CD4-positive, alpha-beta T cell treated with Interleukin-15 for 1 hour (primary cell): Measurements from ENCODE around the gene SHB.
A peak's percentile ranks its signal among the peaks of the same experiment; 100 is the strongest.

Experiments used
- DNase-seq: peaks from one replicate; pipeline ENCODE4 v3.0.0-alpha.2; 2020

Gene SHB

DNA sequence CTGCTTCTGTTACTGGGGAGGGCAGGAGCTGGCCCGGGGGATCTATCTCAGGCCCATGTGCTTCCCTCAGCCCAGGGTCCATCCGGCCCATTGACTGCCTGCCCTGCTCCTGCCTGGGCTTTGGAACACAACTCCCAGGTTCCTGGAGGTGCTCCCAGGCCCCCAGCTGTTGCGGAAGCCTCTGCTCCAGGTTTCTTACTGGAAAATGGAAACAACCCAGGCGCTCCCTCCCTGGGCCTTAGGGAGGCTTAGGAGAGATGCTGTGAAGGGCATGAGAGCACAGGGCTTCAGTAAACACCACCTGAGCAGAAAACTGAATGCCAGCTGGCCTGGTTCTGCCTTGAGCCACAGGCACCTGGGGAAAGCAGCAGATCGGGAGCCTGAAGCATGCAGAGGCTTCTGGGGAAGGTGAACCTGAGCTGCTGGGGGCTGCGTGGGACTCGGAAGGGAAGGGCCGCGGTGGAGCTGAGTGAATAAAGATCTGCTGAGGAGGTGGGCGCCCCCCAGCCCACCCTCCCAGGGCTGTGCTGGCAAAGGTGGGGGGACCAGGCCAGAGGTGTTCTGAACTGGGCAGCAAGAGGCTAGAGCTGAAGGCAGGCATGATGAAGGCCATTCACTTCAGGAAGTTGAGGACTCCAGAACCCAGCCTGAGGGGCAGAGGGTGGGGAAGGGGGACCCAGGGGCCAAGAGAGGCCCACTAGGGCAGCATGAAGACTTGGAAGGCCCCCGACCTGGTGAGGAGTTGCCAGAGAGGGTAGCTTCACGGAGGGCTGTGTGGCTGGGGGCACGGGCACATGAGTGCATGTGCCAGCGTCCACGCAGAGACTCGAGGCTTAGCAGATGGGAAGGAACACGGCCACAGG is 64.8 kb downstream of the SHB start:
- DNase-seq = no peak

DNA sequence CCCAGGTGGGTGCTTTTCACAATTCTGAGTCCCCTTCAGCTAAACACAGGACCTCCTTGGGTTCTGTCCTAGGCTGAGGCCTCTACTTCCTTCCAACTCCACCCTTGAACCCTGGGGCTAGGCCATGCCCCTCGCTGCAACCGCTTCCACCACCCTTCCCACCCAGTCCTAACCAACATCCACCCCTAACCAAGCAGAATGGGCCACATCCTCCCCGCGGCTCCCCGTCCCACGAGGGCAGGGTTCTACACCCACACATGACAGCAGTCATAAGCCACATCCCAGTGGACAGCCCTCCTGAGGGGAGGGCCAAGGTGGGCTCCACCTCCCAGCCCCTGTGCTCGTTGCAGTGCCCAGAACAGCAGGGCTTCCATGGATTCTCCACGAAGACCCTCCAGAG is 65.8 kb downstream of the SHB start:
- no peak for DNase-seq

DNA sequence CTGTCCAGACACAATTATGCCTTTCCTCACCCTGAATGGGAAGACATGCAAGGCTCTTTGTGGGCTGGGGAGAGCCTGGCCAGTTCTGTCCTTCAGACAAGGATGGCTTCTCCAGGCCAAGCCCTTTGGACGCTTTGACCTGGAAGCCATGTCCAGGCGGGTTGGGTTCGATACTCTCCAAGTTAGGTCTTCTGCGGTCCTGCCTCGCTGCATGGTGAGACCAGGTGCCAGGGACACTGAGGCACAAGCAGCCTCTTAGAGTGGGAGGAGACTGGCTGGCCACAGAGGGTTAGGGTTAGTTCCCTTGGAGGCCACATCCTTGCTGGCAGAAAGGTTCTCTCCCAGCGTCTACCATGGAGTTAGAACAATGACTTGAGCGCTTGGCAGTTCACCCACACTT is 67.6 kb downstream of the SHB start:
- DNase-seq = no peak

DNA sequence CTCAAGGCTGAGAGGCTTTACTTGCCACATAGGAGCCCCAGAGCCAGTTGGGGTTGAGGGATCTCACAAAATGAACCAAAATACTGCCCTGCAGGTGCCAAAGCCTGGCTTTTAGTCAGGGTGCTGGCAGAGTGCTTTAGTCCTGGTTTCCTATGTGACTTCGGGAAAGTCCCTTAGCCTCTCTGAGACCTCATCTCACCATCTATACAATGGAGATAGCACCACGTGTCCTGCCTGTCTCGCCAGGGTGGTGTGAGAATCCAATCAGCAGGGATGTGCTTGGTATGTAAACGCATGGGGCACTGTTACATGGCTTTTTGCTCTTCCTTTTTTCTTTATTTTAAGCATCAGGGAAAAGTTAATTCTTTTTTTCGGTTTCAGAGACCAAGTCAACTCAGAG is 68.3 kb downstream of the SHB start:
- DNase-seq = no peak

DNA sequence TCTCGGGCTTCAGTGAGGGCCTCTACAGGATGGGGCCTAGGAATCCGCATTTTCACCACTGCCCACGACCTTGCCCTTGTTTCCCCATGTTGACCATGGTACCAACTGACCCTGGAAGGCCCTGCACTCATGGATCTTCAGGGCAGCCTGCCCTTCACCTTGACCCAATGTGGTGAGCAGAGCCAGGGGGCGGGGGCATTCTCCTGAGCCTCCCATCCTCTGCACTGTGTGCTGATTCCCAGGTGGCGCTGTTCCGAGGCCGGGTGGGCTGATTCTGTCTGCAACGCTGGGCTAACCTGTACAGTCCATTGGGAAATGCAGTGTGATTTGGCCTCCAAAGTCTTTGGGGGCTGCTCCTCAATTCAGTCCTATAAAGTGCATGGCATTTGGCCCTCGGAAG is 68.7 kb downstream of the SHB start:
- no peak for DNase-seq

DNA sequence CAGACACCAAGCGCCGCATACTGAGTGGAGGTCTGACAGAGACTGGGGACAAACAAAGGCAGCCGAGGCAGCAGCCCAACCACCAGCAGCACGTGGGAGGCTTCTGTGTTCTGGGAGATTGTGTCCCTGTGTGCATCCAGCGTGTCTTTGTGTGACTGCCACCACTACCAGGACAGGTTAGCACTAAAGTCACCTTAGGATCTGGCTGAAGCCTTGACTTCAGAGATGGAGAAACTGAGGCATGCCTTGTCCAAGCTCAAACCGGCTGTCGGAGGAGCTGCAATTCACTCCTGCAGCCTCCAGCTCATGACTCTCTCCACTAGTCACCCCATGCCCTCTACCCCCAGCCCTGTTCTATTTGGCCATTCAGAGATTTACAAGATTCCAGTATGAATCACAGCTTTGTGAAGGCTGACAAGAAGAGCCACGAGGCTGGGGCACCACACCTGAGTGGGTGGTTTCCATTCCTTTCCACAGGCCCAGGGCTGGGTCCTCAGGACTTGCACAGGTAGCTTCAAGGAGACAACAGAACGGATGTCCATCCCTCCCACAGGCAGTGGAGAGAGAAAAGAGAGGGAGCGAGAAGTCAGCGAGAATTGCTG is 69.3 kb downstream of the SHB start:
- no peak for DNase-seq

DNA sequence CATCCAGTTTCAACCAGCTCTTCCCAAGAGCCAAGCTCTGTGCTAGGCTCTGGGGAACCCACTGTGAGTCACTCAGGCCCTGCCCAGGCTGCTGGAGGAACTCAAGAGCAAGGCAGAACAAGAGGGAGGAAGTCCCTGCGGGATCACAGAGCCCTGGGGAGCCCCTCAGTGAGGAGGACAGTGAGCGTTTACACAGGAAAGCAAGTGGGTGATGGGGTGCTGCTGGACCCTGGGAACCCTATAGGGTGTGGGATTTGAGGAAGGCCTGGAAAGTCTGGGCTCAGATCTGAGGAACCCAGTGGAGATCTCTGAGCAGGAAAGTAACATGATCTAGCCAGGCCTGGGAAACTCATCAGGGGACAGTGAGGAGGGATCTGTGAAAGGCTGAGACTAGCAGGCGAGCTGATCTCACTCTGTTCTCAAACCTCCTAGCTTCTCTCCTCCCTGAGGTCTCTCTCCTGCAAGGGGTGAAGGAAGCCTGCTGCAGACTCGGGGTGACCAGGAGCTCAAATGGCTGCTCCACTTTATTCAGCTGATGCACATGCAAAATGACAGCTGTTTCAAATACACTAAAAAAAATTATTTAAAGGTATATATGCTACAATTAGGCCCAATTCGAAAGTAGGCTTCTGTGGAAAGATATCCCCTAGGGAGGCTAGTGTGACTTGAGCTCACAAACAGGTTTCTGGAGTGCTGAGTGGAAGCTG is 70.0 kb downstream of the SHB start:
- DNase-seq = peak; percentile 57

DNA sequence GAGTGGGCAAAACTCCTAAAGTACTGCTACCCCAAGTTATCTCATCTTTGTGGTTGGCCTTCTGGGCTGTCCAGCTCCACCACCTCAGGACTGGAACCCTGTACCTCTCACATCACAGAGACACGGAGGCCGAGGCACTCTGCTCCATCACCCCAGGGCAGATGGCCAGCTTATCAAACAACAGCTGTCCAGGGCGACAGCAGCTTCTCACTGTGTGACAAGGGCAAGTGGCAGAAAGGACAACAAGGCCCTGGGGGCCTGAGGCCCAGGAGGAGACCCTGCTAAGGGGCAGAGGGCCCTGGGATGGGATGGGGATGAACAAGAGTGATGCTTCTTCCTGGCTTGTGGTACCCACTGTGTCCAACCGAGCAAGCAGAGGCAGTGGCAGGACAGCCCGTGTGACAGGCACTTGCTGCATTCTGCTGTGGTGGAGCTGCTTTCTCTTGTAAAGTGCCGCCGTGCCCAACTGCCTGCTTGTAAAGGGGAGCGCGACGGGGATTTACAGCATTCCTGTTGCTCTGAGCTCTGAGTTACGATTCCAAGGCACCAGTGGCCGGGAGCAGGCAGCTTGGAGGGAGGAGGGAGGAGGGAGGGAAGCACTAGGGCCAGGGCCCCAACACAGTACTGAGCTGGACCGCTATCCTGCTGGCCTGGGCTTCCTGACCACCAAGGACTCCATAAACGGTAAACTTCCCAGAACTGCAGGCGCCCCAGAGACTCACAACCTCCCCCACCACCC is 71.2 kb downstream of the SHB start:
- DNase-seq = no peak

DNA sequence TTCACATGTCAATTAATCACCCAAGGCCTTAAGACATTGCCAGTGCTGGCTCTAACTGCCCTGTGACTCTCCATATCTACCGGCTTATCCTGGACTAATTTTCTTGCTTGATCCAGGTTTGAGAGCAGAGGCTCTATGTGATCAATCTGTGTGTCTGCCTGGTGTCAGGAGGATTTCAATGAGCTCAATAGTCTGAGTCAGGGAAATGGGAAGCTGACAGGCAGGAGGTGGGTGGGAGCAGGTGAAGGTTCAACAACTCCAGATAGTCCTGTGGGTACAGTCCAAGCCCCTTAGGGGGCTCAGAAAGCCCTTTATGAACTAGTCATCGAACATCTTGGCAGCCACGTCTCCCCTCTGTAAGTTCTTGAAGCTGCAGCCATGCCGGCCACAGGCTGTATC is 72.2 kb downstream of the SHB start:
- DNase-seq = no peak

DNA sequence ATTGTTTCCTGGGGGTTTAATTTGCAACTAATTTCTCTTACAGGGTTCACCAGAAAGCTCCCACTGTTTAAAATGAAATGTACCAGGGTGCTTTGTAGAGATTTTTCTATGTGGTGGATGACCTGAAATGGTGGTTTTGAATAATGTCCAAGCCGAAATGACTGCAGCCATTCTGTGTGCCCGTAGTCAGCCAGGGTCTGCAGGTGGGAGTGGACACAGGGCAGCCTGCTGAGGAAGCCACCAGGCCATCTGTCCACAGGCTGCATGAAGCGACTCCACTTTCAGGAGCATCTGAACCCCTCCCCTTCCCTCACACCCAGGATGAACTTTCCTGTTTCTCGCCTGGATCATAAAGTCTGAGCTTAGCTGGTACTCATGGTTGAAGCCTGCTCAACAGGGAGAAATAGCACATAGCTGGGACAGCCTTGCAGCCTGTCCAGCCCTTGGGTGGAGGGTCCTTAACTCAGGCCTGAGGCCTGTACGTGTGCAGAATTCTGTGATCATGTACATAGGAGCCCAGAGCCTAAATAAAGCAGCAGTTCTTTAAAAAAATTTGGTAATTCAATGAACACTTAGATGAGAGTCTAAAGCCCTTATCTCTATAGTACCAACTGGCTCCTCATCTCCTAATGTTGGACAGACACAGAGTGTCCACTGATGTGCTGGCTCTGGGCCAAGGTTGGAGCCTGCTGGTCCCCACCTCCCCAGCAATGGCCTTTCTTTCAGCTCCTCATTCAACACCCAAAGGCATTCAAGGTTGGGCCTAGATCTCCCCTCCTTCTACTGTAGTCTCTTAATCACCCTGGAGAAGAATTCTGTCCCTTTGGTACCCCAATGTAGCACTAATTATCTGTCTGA is 72.8 kb downstream of the SHB start:
- DNase-seq = no peak

DNA sequence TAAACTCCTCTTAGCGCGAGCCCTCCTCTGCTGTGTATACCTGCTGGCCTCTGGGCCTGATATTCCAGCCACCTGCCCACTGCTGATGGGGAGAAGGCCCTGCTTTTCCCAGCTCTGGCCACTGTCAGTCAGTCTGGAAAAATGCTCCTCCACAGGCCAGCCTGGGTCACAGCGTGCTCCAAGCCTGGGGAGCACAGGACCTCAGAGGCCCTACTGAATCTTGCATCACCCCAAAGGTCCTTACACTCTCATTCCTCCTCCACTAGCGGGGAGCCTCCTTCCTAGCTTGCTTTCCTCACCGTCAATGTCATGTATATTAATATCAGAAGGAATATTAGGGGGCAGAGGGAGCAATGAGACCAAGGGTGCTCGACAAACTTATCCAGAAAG is 73.7 kb downstream of the SHB start:
- DNase-seq = no peak

DNA sequence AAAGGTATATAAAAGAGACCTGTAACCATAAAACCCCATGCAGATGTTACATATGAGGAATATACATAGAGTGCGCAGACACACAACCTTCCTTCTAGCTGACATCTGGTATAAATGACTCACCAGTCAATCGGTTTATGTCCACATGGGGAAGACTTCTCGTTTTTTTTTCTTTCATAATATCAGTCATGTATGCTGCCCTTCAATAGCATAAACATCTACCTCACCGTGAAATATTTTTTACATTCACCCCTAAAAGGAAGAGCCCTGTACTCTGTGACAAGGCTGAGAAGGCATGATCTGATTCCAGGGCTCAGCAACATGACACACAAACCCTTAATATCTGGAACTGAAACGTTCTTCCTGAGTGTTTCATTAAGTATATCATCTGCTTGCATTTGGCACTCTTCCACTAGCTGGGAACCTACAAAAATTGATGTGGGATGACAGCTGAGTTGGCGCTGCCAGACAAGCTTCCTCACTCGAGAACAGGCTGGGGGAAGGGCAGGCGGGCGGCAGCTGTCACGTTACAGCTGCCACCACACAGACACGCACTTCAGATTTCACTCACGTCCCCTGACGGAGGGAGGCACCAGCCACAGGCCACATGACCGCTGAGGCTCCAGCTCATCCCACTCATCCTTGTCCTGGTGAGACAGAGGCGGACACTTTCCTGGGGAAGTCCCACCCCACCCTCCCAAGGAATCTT is 74.2 kb downstream of the SHB start:
- DNase-seq = peak; percentile 75

DNA sequence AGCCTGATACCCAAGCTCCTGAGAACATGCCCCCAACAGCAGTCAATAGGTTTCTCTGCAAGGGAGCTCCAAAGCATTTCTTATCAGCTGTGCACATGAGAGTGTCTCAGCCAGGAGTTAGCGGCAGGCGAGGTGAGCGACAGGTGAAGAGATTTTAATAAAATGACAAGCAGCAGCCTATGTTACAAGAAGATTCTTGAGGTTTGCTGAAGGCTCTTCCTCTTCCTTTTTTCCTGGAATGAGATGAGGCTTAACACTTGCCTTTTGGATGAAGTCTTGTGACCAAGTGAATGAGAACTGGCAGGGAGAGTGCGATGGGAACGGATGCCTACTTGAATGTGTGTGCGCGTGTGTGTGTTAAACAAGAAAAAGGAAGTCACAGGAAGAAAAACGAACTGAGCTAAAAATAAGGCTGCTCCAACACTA is 76.1 kb downstream of the SHB start:
- DNase-seq = no peak

DNA sequence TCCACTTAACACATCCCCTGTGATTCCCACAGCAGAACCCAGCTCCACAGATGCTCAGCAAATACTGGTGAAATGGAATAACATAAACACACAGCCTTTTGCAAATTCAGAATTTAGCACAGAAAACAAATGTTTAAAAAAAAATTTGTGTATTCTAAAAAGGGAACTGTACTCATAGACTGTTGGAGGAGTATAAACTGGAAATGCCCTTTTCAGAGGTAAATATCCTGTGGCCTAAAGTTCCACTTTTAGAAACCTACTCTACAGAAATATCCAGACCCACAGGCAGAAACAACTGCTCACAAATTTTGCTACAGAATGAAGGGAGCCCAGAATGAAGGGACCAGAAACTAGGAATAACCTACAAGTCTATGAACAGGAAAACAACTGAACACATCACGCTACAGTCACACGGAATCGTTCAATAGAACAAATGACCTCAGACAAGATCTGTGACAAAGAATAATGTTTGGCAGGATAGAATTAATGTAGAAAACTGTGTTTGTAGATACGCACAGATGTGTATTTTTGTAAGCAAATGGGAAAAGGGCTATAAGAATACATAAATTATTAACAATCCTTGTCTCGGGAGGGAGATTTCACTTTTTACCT is 78.5 kb downstream of the SHB start:
- DNase-seq = no peak

DNA sequence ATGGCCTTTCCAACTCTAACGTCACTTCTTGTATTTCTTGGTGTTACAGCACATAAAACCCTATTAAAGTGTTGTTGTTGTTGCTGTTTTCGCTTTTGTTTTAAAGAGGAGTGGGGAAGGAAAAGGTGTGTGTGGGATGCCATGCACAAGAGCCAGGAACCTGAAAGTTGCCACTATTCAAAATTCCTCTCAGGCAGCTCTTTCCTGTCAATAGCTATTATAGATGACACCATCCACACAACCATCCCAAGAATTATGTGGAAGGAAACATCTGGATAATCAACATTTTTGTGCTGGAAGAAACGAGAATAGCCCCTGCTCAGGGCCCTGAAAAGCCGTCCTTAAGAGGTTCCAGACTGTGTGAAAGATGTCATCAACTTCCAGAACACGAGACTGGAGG is 79.3 kb downstream of the SHB start:
- DNase-seq = no peak

DNA sequence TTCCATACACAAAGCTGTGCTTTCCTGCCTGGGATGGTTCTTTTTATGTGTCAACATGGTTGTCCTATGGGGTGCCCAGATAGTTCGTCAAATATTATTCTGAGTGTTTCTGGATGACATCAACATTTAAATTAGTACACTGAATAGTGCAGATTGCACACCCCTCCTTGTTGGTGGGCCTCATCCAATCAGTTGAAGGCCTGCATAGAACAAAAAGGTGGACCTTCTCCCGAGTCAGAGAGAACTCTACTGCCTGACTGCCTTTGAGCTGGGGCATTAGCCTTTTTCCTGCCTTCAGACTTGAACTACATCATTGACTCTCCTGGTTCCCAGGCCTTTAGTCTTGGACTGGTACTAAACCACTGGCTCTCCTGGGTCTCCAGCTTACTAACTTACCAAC is 80.4 kb downstream of the SHB start:
- DNase-seq = no peak

DNA sequence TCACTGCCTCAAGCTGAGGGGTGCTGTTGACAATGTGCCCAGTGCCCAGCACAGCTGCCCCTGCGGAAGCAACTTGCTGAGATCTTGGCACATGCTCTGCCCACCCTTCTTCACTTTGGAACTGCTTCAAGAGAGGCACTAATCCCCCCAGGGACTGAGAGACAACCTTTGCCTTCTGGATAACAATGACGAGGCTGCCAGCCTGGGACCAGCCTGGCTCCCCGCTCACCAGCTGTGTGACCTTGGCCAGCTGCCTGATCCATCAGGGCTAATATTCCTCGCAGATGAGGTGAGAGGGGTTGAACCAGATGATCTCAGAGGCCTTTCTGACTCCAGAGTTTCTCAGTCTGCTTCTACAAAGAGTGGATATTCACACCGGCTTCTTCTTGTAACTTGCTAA is 81.0 kb downstream of the SHB start:
- no peak for DNase-seq

DNA sequence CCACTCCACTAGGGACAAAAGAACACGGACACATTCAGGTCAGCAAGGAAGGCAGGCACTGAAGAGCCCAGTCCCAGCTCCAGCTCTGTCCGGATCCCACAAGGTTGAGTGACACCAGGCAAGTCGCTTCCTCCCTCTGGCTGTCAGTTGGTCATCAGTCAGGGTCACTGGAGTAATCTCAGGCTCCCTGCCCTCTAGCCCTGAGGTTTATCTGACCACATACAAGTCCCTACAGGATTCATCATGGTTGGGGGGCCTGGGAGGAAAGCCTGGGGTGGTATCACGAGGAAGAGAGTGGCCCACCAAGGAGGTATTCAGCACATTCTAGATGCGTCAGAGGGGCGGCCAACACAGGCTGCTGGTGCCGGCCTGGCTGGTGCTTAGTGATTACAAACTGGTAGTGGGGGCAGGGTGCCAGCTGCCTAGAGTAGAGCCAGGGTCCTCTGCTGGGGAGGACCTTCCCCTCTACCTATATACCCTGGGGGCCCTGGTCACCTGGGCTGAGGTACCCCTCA is 81.5 kb downstream of the SHB start:
- DNase-seq = no peak

DNA sequence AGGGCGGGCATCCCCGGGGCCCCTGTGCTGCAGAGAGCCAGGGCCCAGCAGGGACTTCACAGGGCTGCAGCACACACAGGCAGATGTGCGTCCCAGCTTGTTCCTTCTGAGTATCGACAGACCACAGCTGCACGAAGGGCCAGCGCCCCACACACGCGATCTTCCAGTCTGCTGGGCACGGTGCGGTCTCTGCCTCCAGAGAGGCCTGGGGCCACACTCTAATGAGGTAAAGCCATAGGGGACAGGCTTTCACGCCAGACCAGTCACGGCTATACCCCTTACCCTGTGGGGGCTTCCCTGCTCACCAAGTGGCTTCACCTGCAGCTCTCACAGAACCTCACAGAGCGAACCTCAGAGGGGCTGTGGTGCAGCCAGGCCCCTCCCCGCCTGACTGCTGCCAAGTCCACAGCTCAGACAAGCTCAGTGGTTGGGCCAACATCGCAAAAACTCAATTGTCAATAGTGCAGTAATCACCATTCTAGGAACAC is 82.2 kb downstream of the SHB start:
- DNase-seq = no peak

DNA sequence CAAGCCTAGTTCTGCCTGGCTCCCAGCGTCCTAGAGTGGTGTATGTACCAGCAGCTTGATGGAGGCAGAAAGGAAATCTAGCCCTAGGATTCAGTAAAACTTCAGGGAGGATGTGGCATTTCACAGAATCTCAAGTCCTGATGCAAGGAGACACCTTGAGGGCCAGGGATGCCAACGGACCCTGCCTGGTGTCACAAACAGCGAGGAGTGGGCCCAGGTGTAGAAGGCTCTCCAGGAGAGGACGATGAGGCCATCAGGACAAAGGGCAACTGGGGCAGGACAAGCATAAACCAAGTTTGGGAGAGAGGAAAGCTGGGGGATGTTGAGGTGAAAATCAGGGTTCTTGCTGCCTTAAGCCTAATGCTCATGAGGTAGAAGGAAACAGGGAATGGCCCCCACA is 83.0 kb downstream of the SHB start:
- DNase-seq = no peak
